ENCODE results near the gene REN. TPM values are rescaled to one million over a fixed set of nuclear protein-coding genes. Genes with fewer than 3 reads are reported as not detected.

Gene REN
- total RNA-seq, 1 experiment from 2014 or later, result not detected

- H2BK5ac ChIP-seq (ENCODE audit: insufficient read length, low read length), result no peak overlapping the region
- no peak overlapping the region for H2BK12ac ChIP-seq (ENCODE audit: insufficient read length, low read depth, low read length)
- no peaks in the 10 kb centered on the region for H4K20me1 ChIP-seq (ENCODE audit: control insufficient read depth, insufficient read depth, insufficient read length)
- Mint-ChIP-seq H3K36me3 (ENCODE audit: insufficient read depth in 1 of 3, low read depth in 3 of 3) (peaks cover 0 to 4% (median 0%) of the 10 kb centered on the region in 3 experiments; a peak in 1 of 7 replicates), H3K4me1 (no peaks in the 10 kb centered on the region), H3K27me3 (ENCODE audit: low read depth) (peaks cover 42% of the 10 kb centered on the region), H3K4me3 (no peak overlapping the region), H3K9me3 (peaks cover 4 to 19% of the 10 kb centered on the region in 2 experiments; a peak in 3 of 5 replicates), H3K27ac (no peak overlapping the region)
- H3K79me2 ChIP-seq (ENCODE audit: insufficient read depth, low read length), result no peaks in the 10 kb centered on the region
- no peak overlapping the region for H3K27ac ChIP-seq (ENCODE audit: insufficient read length, low read depth, low read length)
- no peak overlapping the region for H3K4ac ChIP-seq (ENCODE audit: low read depth, low read length)
- H3K9me3 ChIP-seq (ENCODE audit: control insufficient read depth, low read depth, low read length), result no peaks in the 10 kb centered on the region
- H3K9ac ChIP-seq (ENCODE audit: extremely low read depth, insufficient read length, low read length), result no peak overlapping the region
- H2AFZ ChIP-seq (ENCODE audit: low read length), result no peak overlapping the region
- no peak overlapping the region for H2BK15ac ChIP-seq (ENCODE audit: low read depth, low read length)
- H3K18ac ChIP-seq (ENCODE audit: insufficient read length, low read depth, low read length), result no peak overlapping the region
- no peaks in the 10 kb centered on the region for H3K4me1 ChIP-seq (ENCODE audit: insufficient read depth, low read length)
- no peak overlapping the region for H3K4me2 ChIP-seq (ENCODE audit: insufficient read depth, insufficient read length, low read length)
- no CpG with 5 or more reads among the region's 1 CpG for WGBS (ENCODE audit: extremely low coverage, insufficient read length, low lambda C conversion rate)
- no peaks in the 10 kb centered on the region for H3K27me3 ChIP-seq (ENCODE audit: insufficient read depth, low read length)
- H4K91ac ChIP-seq (ENCODE audit: insufficient read length, low read depth, low read length), result no peak overlapping the region
- H4K8ac ChIP-seq (replicated peaks; ENCODE audit: insufficient read length, low read depth, low read length), result no peak overlapping the region
- H3K79me1 ChIP-seq (ENCODE audit: insufficient read depth, low read depth, low read length, poor library complexity, severe bottlenecking), result no peaks in the 10 kb centered on the region
- H2BK120ac ChIP-seq (ENCODE audit: low read depth, low read length, poor library complexity, severe bottlenecking), result no peak overlapping the region
- no peak overlapping the region for H3K56ac ChIP-seq (ENCODE audit: insufficient read length, low read depth, low read length)
- H2AK5ac ChIP-seq (ENCODE audit: insufficient read length, low read length), result no peak overlapping the region
- no peak for DNase-seq
- H3K23ac ChIP-seq (ENCODE audit: insufficient read length, low read depth, low read length), result no peak overlapping the region
- H4K5ac ChIP-seq (ENCODE audit: insufficient read length, low read depth, low read length), result no peak overlapping the region
- no peak overlapping the region for H3T11ph ChIP-seq (ENCODE audit: low read length)
- H3K23me2 ChIP-seq (ENCODE audit: insufficient read length, low read depth, low read length, poor library complexity, severe bottlenecking), result no peaks in the 10 kb centered on the region
- no peak overlapping the region for H2BK20ac ChIP-seq (ENCODE audit: low read depth, low read length, poor library complexity, severe bottlenecking)
- no peak overlapping the region for H3K14ac ChIP-seq (ENCODE audit: insufficient read depth, low read length)
- TF ChIP-seq CTCF (conservative IDR thresholded peaks at IDR 0.05), result no peak
These were observed 15.0 kb upstream of the REN start for GRCh38 chr1:204181116-204181515.

All from H9 (cell line).